Epithelial cell of proximal tubule (primary cell): ENCODE results near the gene ZNF770. TPM values are rescaled to one million over a fixed set of nuclear protein-coding genes. Genes with fewer than 3 reads are reported as not detected.

Experiments used
- DNase-seq: peaks from one replicate; pipeline ENCODE4 v3.0.0-alpha.2; 2011; ENCODE audit warnings: low read depth
- H3K4me3 ChIP-seq: 2 replicates; pipeline ENCODE4 v1.5.1; 2011; ENCODE audit warnings: low read depth, mild to moderate bottlenecking, low read length
- CTCF ChIP-seq: conservative IDR thresholded peaks from 2 replicates; pipeline ENCODE4 v1.5.1; 2012; ENCODE audit warnings: low read depth, mild to moderate bottlenecking, low read length
- total RNA-seq: library from RNA; depleted of rRNA; stranded (reverse); fragments of >200 nt; gene quantifications from 2 replicates; pipeline ENCODE4 v1.2.3, GENCODE V29; 2015

Gene ZNF770
- total RNA-seq, 1 donor from 2014 or later = 19.3 TPM

DNA sequence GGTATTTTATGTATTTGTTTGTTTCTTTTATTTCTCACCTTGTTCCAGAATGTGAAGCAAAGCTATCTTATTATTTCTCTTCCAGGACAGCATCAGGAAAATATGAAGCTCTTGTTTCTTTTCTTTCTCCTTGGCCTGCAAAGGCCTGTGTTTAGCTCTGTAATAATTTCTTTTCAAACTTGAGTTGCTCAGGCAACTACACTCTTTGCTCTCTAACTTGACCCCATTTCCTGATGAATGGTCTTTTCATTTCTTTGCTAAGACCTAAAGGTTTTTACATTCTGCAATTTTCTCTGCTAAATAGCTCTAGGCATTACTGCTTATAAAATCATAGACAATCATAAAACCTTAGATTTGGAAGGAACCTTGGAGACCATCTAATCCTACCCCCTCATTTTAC, 26.2 kb upstream of the ZNF770 start:
- no peak overlapping the region for H3K4me3 ChIP-seq
- no peak for DNase-seq
- no peak for TF ChIP-seq CTCF

DNA sequence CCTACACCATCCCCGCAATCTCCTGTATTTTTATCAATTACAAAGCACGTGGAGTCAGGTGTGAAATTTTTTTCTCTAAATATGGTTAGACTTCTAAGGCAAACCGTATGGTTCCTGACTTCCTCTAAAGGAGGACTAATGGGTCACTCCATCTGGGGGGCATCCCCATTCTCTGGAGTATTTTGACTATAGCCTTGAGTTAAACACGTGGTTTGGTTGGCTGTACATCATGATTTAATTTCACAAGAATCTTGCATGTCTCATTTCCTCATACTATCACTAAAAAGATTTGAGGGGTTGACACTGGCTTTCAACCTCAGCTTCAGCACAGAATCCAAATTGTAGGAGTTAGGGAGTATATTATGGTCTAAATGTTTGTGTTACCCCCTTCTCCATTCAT, 25.3 kb upstream of the ZNF770 start:
- no peak for DNase-seq
- no peak overlapping the region for H3K4me3 ChIP-seq
- TF ChIP-seq CTCF = no peak

- no peak for DNase-seq
- no peak for TF ChIP-seq CTCF
- no peak overlapping the region for H3K4me3 ChIP-seq
Measured at GRCh38 chr15:35007397-35007796, 19.3 kb upstream of the ZNF770 start.

DNA sequence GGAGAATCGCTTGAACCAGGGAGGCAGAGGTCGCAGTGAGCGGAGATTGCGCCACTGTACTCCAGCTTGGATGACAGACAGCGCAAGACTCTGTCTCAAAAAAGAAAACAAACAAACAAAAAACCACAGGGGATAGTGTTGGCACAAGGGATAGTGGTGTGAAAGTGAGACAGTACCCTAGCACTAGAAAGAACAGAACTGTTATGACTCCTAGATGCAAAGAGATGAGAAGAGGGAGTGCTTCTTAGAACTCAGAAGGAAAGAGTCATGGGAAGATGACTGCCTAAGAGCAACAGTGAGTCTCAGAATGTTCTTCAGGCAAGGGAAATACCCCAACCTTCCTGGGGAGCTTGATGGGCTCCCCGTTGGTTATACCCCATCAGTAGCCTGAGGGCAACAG, 17.8 kb upstream of the ZNF770 start:
- TF ChIP-seq CTCF = no peak
- no peak for DNase-seq

GRCh38 chr15:35003928-35004327, 15.8 kb upstream of the ZNF770 start:
- TF ChIP-seq CTCF = no peak

More for the DNA sequence above, 17.8 kb upstream of the ZNF770 start:
- H3K4me3 ChIP-seq = no peak overlapping the region

DNA sequence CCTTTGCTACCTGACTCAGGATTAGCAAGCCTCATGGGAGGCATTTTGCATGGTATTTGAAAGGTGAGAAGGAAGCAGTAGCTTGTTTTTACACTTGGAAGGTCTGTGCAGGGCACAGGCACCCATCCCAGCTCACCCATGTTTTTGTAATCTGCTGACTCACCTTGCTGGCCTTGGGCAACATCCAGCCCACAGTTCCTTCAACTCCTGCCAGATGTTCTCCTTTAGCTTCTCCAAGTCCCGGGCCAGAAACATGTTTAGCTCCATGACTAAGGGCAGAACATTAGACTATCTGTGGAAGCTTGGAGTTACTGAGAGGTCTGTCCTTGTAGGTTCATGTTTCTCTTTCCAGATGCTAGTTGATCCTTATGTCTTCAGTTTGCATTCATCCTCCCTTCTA, 12.4 kb upstream of the ZNF770 start:
- TF ChIP-seq CTCF = no peak
- DNase-seq = no peak
- H3K4me3 ChIP-seq = no peak overlapping the region

More at GRCh38 chr15:35003928-35004327, 15.8 kb upstream of the ZNF770 start:
- DNase-seq = no peak
- H3K4me3 ChIP-seq = no peak overlapping the region

DNA sequence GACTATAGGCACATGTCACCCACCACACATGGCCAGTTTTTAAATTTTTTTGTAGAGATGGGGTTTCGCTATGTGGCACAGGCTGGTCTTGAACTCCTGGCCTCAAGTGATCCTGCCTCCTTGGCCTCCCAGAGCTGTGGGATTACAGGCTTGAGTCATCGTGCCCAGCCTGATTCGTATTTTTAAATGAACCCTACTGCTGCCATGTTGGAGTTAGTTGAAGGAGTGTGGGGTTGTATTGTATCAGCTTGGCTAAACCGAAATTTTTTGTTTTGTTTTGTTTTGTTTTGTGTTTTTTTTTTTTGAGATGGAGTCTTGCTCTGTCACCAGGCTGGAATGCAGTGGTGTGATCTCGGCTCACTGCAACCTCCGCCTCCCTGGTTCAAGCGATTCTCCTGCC, 11.8 kb upstream of the ZNF770 start:
- DNase-seq = no peak
- TF ChIP-seq CTCF = no peak
- no peak overlapping the region for H3K4me3 ChIP-seq
